Liver (tissue), 9 donors: ENCODE results near the gene FADS1. TPM values are rescaled to one million over a fixed set of nuclear protein-coding genes. Genes with fewer than 3 reads are reported as not detected.

ENCODE experiments used
- DNase-seq: peaks from one replicate; pipeline ENCODE4 v3.0.0-alpha.2; 2017; ENCODE audit warnings: low spot score
- H3K27ac ChIP-seq, 2 donors: one replicate each; pipeline ENCODE4 v1.7.0; 2013; ENCODE audit warnings: inconsistent platforms in 2 of 2, low read length in 2 of 2, control low read depth in 1 of 2, low read depth in 1 of 2, mild to moderate bottlenecking in 1 of 2
- H3K27me3 ChIP-seq, 4 donors: one replicate each; pipeline versions ENCODE4 v1.6.1 to v1.7.0; 2013; ENCODE audit warnings: low read length in 3 of 4, inconsistent platforms in 1 of 4, mild to moderate bottlenecking in 1 of 4, moderate library complexity in 1 of 4; ENCODE audit not compliant: control insufficient read depth in 4 of 4, insufficient read depth in 4 of 4
- H3K36me3 ChIP-seq, 4 donors: one replicate each; pipeline versions ENCODE4 v1.6.1 to v1.7.0; 2013; ENCODE audit warnings: low read length in 3 of 4, mild to moderate bottlenecking in 3 of 4, low read depth in 1 of 4, moderate library complexity in 1 of 4; ENCODE audit not compliant: control insufficient read depth in 4 of 4, insufficient read depth in 3 of 4
- H3K4me1 ChIP-seq, 4 donors: one replicate each; pipeline versions ENCODE4 v1.6.1 to v1.7.0; 2013; ENCODE audit warnings: low read length in 3 of 4, mild to moderate bottlenecking in 3 of 4, moderate library complexity in 1 of 4; ENCODE audit not compliant: control insufficient read depth in 4 of 4, insufficient read depth in 4 of 4
- H3K4me3 ChIP-seq, 3 donors: one replicate each; pipeline versions ENCODE4 v1.6.1 to v1.7.0; 2013; ENCODE audit warnings: low read length in 3 of 3, control low read depth in 1 of 3, low read depth in 1 of 3, mild to moderate bottlenecking in 1 of 3
- H3K9ac ChIP-seq, 2 donors: one replicate each; pipeline ENCODE4 v1.7.0; 2013; ENCODE audit warnings: low read length in 2 of 2, mild to moderate bottlenecking in 2 of 2, moderate library complexity in 2 of 2, control low read depth in 1 of 2, low read depth in 1 of 2
- H3K9me3 ChIP-seq, 4 donors: one replicate each; pipeline versions ENCODE4 v1.6.1 to v1.7.0; 2013; ENCODE audit warnings: low read length in 3 of 4; ENCODE audit not compliant: control insufficient read depth in 4 of 4
- ATF3 ChIP-seq: IDR thresholded peaks from 2 replicates; pipeline ENCODE4 v1.6.1; 2016; ENCODE audit warnings: antibody characterized with exemption
- CTCF ChIP-seq: fragments of 150-350 bp; IDR thresholded peaks from 2 replicates; pipeline ENCODE4 v1.5.1; 2017; ENCODE audit warnings: improper control_type of control experiment, low read depth, low read length; ENCODE audit not compliant: missing input control
- EGR1 ChIP-seq, 2 donors: IDR thresholded peaks; 2 replicates each; pipeline ENCODE4 v1.6.1; 2016 to 2018; ENCODE audit warnings: antibody characterized with exemption in 2 of 2, low read depth in 2 of 2
- FOXA1 ChIP-seq: IDR thresholded peaks from 2 replicates; pipeline ENCODE4 v1.6.1; 2016; ENCODE audit warnings: antibody characterized with exemption
- FOXA2 ChIP-seq: IDR thresholded peaks from 2 replicates; pipeline ENCODE4 v1.6.1; 2016; ENCODE audit warnings: antibody characterized with exemption
- GABPA ChIP-seq, 2 donors: IDR thresholded peaks in 1 of 2; conservative IDR thresholded peaks in 1 of 2; 2 replicates each; pipeline ENCODE4 v1.6.1; 2016; ENCODE audit warnings: antibody characterized with exemption in 2 of 2, mild to moderate bottlenecking in 1 of 2, moderate library complexity in 1 of 2
- HNF4A ChIP-seq, 2 donors: conservative IDR thresholded peaks; 2 replicates each; pipeline ENCODE4 v1.6.1; 2016; ENCODE audit warnings: antibody characterized with exemption in 2 of 2, mild to moderate bottlenecking in 2 of 2
- HNF4G ChIP-seq: IDR thresholded peaks from 2 replicates; pipeline ENCODE4 v1.6.1; 2016; ENCODE audit warnings: antibody characterized with exemption
- JUND ChIP-seq, 2 donors: IDR thresholded peaks; 2 replicates each; pipeline ENCODE4 v1.6.1; 2016; ENCODE audit warnings: antibody characterized with exemption in 2 of 2
- MAX ChIP-seq: IDR thresholded peaks from 2 replicates; pipeline ENCODE4 v1.6.1; 2016; ENCODE audit warnings: antibody characterized with exemption
- NR2F2 ChIP-seq: IDR thresholded peaks from 2 replicates; pipeline ENCODE4 v1.6.1; 2016; ENCODE audit warnings: antibody characterized with exemption
- RAD21 ChIP-seq, 2 donors: IDR thresholded peaks; 2 replicates each; pipeline ENCODE4 v1.6.1; 2016; ENCODE audit warnings: antibody characterized with exemption in 2 of 2, mild to moderate bottlenecking in 2 of 2
- REST ChIP-seq: IDR thresholded peaks from 2 replicates; pipeline ENCODE4 v1.6.1; 2016; ENCODE audit warnings: antibody characterized with exemption, mild to moderate bottlenecking
- RXRA ChIP-seq, 2 donors: IDR thresholded peaks; 2 replicates each; pipeline ENCODE4 v1.6.1; 2017 to 2018; ENCODE audit warnings: antibody characterized with exemption in 2 of 2, mild to moderate bottlenecking in 1 of 2
- SP1 ChIP-seq: IDR thresholded peaks from 2 replicates; pipeline ENCODE4 v1.6.1; 2018; ENCODE audit warnings: antibody characterized with exemption, mild to moderate bottlenecking
- TAF1 ChIP-seq: conservative IDR thresholded peaks from 2 replicates; pipeline ENCODE4 v1.6.1; 2016; ENCODE audit warnings: antibody characterized with exemption, mild to moderate bottlenecking
- YY1 ChIP-seq: IDR thresholded peaks from 2 replicates; pipeline ENCODE4 v1.6.1; 2016; ENCODE audit warnings: antibody characterized with exemption, mild to moderate bottlenecking
- ZBTB33 ChIP-seq: IDR thresholded peaks from 2 replicates; pipeline ENCODE4 v1.6.1; 2016; ENCODE audit warnings: antibody characterized with exemption
- WGBS: extraction: QIAGEN DNeasy Blood & Tissue Kit; methylation state at CpG from one replicate; pipeline ENCODE4 v1.1.7; 2013; 5-methylcytosine and 5-hydroxymethylcytosine counted together
- polyA plus RNA-seq, 2 donors: library from polyadenylated mRNA; stranded (reverse) in 1 of 2; unstranded in 1 of 2; fragments of 200-250 nt in 1 of 2; fragments of >200 nt in 1 of 2; fragmentation: Nextera tagmentation in 1 of 2; extraction: Ambion mirVana in 1 of 2; gene quantifications; one replicate each; pipeline versions ENCODE4 v1.2.1 to v1.2.3, GENCODE V29; 2013 to 2015
- total RNA-seq, 2 donors: library from RNA; depleted of rRNA; stranded (reverse); fragments of >200 nt; gene quantifications; one replicate each; pipeline ENCODE4 v1.2.3, GENCODE V29; 2014
- donor health status: healthy.
- donor health status: healthy.
- donor health status: healthy.
- donor health status: healthy.
- donor health status: healthy.

Gene FADS1
- total and polyA plus RNA-seq, 4 donors = 16.8 to 137 (median 58.7) TPM

GRCh38 chr11:61840371-61840770 lies 23.6 kb upstream of the FADS1 start:
- no peaks in the 10 kb centered on the region for H3K27me3 ChIP-seq
- 92% methylated on average over 7 of the region's 7 CpGs for WGBS
- H3K4me3 ChIP-seq = no peak overlapping the region
- no peak overlapping the region for H3K9ac ChIP-seq
- no peak overlapping the region for H3K27ac ChIP-seq
- TF ChIP-seq ZBTB33 (no peak), REST (no peak), RAD21 (IDR thresholded peaks at IDR 0.05) (no peak), ATF3 (no peak)
- H3K4me1 ChIP-seq = peaks cover 0 to 4% (median 0%) of the 10 kb centered on the region in 4 donors
- DNase-seq = no peak
- peaks cover 4 to 26% (median 13%) of the 10 kb centered on the region in 4 donors for H3K36me3 ChIP-seq
- H3K9me3 ChIP-seq = no peaks in the 10 kb centered on the region

GRCh38 chr11:61839742-61840141 lies 22.9 kb upstream of the FADS1 start:
- Histone ChIP-seq H3K27ac (no peak overlapping the region), H3K27me3 (no peaks in the 10 kb centered on the region), H3K4me3 (no peak overlapping the region), H3K9ac (no peak overlapping the region), H3K9me3 (no peaks in the 10 kb centered on the region), H3K36me3 (peaks cover 4 to 26% (median 13%) of the 10 kb centered on the region in 4 donors), H3K4me1 (peaks cover 0 to 2% (median 0%) of the 10 kb centered on the region in 4 donors)
- TF ChIP-seq REST (no peak), FOXA2 (no peak), TAF1 (no peak), MAX (no peak), ATF3 (no peak), JUND (IDR thresholded peaks at IDR 0.05) (no peak), FOXA1 (no peak), SP1 (no peak), HNF4A (conservative IDR thresholded peaks at IDR 0.05) (no peak), HNF4G (no peak), CTCF (no peak), RXRA (IDR thresholded peaks at IDR 0.05) (no peak), YY1 (no peak), NR2F2 (no peak), EGR1 (IDR thresholded peaks at IDR 0.05; ENCODE audit: low read depth in 2 of 2) (no peak), GABPA (IDR thresholded peaks at IDR 0.05 in 1 of 2, conservative IDR thresholded peaks at IDR 0.05 in 1 of 2) (no peak), RAD21 (IDR thresholded peaks at IDR 0.05) (no peak)
- WGBS = 70% methylated on average over 2 of the region's 2 CpGs
- no peak for DNase-seq
